Measurements from ENCODE around the gene ULBP2.
"Not testable (repeated sequence)": the region's sequence is repeated elsewhere in the genome, so short reads cannot be mapped to it uniquely, and the experiment has no call there.

ULBP2 gene

GRCh38 chr6:149953934-149954327, 12.1 kb downstream of the ULBP2 start:
- not testable (repeated sequence) for DNase-seq

- DNase-seq, result not testable (repeated sequence)
Observed at GRCh38 chr6:149954328-149954983, 12.6 kb downstream of the ULBP2 start.

DNA sequence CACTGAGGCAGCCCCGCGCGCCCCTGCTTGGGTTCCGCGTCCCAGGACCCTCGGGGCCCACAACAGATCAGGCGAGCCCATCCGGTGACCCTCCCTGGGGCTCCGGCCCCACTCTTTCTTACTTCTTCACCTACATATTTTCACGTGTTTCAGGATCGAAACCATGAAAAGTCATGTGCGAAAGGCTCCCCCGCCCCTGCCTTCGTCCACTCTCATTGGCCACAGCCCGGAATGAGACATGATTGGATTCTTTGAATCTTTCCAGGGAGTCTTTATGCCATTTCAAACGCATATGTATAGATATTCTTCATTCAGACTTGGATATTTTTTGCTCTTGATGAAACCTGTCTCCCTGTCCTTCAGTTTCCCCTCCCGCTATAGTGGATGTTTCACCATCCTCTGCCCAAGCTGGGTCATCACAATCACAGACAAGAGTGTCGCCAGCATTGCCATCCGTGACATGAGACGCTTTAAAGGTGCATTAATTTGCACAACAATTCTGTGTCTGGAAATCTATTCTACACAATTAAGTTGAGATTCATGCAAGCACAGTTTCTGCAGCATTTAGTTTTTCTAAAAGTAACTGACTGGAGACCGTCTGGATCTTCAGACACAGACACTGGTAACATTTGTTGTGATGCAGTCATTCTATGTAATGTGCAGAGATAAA, 13.3 kb downstream of the ULBP2 start:
- not testable (repeated sequence) for DNase-seq

- DNase-seq, result not testable (repeated sequence)
Observed at GRCh38 chr6:149955654-149956317, 14.0 kb downstream of the ULBP2 start.

DNA sequence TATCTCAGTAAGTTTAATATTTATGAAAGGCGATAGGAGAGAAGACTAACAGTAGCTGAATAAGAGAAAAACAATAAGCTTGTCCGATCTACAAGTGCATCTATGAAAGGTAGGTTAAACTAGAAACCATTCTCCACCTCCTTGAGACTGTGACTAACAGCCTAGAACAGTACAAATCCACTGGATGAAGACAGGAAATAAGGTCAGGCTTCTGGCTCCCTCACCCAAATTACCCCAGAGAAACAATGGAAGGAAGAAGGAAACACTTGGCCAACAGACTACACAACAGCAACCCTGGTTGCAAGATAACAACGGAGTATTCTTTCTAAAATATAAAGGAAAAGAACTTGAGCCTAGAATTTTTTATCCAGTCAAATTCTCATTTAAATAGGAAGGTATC, 16.3 kb downstream of the ULBP2 start:
- DNase-seq, result not testable (repeated sequence)

- not testable (repeated sequence) for DNase-seq
Observed at GRCh38 chr6:149959806-149960205, 18.0 kb downstream of the ULBP2 start.

DNA sequence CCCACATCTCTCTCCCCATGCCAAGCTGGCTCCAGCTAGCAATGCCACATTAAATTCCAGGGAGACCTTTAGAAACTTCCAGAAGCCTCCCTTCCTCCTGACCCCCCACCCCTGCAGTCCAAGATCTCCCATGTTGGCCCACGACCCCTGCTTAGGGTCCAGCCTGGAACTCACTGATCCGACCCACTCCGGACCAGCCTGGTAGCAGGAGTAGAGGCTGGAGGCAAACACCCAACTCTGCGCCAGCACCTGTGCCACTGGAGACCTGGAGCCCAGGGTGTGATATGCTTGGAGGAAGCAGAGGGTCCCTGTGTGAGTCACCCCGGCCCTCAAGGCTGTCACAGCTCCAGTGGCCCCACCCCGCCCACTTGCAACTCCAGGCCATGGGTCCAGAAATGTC, 18.7 kb downstream of the ULBP2 start:
- no peak for DNase-seq

GRCh38 chr6:149961728-149962425, 20.1 kb downstream of the ULBP2 start:
- DNase-seq, result peak; percentile 52

- no peak for DNase-seq
Observed at GRCh38 chr6:149962461-149963211, 20.8 kb downstream of the ULBP2 start.

DNA sequence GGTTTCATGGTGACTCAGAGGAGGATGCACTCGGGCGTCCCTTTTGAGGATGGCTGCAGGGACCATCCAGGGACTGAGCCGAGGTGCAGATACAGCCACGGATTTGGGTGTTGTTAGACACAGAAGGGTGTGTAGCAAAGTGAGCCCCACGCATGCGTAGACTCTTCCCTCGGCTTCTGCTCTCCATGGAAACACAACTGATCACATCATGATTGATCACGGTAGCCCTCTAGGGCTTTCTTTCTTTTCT, 21.3 kb downstream of the ULBP2 start:
- no peak for DNase-seq

DNA sequence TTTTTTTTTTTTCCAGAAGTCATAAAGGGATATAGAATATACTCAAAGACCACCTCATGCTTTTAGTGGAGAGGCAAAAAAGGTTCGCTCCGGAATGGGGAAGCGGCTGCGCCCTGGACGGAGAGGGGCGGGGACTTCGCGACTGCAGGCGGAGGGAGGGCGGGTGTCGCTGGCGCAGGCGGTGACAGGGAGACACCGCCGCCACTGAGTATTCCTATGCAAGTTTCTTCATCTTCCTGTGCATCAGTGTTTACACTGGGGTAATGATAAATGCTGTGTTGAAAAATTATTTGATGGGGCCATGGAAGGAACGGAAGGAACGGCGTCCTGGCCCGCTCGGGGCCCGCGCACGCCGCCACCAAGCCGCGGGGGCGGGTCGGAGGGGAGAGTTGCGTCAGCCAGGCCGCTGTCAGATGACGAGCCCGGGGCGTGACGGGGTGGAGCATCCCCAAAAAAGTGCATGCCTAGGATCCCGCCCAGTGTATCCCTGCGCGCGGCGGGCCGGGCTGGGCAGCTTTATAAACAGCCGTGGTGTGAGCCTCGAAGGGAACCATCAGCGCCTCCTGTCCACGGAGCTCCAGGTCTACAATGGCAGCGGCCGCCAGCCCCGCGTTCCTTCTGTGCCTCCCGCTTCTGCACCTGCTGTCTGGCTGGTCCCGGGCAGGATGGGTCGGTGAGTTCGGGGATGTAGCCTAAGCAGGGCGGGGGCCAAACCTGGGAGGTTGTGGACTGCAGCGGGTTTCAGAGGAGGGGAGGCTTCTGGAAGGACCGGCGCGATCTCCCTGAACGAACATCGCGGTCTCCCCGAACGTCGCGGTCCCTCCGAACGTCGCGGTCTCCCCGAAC, 21.9 kb downstream of the ULBP2 start, which contains the start of gene ULBP1:
Gene ULBP1 (plus strand): TSS at position 482 of the 846 bp plus-strand sequence. CDS start 107 bp downstream, at position 589.
- DNase-seq, result peak; percentile 65

DNA sequence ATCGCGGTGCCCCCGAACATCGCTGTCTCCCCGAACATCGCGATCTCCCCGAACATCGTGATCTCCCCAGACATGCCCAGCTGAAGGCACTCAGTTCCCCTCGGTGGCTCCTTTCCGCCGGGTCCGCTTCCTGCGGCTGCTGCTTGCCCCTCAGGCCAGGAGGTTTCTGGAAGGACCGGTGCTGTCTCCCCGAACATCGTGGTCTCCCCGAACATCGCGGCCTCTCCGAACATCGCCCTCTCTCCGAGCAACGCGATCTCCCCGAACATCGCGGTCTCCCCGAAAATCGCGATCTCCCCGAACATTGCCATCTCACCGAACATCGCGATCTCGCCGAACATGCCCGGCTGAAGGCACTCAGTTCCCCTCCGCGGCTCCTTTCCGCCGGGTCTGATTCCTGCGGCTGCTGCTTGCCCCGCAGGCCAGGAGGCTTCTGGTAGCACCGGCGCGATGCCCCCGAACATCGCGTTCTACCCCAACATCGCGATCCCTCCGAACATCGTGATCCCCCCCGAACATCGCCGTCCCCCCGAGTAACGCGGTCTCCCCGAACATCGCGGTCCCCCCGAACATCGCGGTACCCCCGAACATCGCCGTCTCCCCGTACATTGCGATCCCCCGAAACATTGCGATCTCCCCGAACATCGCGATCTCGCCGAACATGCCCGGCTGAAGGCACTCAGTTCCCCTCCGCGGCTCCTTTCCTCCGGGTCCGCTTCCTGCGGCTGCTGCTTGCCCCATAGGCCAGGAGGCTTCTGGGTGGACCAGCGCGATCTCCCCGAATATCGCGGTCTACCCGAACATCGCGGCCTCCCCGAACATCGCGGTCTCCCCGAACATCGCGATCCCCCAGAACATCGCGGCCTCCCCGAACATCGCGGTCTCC, 22.7 kb downstream of the ULBP2 start:
- DNase-seq, result no peak

- no peak for DNase-seq
Observed at GRCh38 chr6:149965194-149966020, 23.6 kb downstream of the ULBP2 start.

- not testable (repeated sequence) for DNase-seq
Observed at GRCh38 chr6:149966319-149966718, 24.5 kb downstream of the ULBP2 start.

DNA sequence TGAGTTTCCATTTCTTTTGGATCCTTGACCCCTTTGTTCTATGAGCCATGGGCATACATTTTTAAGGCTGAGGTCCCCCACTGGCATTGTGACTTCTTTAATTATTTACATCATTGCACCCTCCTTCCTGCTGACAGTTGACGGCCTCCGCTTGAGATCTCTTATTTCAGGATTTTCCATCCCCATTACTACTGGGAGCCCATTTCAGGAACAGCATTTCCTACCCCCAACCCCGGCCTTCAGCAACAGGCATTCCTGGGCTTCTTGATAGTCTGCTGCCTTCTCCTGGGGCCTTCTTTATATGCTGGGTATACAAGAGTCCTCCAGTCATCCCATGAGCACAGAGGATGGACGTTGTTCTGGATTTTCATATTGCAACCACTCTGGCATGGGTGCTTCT, 25.8 kb downstream of the ULBP2 start:
- DNase-seq, result no peak

DNA sequence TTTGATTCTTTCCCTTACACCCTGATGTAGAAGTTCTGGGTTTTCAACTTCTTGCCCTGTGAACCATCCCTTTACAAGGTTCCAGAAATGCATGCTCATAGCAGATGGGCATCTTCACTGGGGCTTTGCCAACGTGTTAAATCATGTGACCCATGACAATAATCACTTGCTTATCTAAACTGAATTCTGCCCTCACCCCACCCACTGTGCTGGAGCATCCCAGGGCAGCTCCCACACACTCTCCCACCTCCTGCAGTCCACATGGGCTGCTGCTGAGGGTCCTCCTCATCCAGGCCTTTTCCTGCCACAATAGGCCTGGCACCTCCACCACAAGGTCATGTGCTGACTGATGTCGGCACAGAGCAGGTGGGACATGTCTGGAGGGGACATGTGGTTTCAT, 26.2 kb downstream of the ULBP2 start:
- DNase-seq, result not testable (repeated sequence)

DNA sequence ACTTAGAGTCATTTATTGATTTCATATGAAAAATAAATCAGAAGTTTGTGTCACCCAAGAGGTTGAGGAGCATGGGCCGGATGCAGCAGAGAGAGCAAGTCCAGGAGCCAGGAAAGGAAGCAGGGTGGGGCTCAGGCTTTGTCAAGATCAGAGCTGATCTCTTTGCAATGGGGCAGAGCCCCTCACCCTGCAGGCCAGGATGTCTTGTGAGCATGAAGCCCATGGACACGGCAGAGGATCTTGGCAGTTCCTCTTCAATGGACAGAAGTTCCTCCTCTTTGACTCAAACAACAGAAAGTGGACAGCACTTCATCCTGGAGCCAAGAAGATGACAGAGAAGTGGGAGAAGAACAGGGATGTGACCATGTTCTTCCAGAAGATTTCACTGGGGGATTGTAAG, 27.1 kb downstream of the ULBP2 start:
- DNase-seq, result not testable (repeated sequence)

DNA sequence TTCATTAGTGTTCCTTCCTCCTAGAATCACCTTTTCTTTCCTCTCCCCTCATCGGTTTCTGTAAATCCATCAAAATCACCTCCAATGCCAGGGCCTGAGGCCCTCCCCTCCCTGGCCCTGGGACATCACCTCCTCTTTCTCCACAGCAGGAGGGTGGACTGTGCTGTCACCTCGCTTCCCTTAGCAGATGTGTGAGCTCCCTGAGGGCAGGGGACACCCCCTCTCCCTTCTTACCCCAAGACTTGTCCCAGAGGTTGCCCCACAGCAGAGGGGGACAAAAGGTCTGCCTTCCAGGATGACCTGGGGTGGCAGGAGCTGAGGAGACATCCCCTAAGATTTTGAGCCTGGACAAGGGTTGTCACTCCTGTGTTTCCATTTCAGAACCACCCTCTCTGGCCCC, 27.8 kb downstream of the ULBP2 start:
- DNase-seq, result no peak

- peak; percentile 80 for DNase-seq
Observed at GRCh38 chr6:149974394-149974793, 32.6 kb downstream of the ULBP2 start.

GRCh38 chr6:149974825-149975224, 33.0 kb downstream of the ULBP2 start:
- DNase-seq, result peak; percentile 68

Measured in RPMI8226 (cell line).